GM21737 (cell line): ENCODE measurements around the gene NXPH3.

Source experiments
- ATAC-seq: cut with Tn5 transposase; IDR thresholded peaks from one replicate; pipeline ENCODE4 v1.9.1; 2021; ENCODE audit warnings: mild to moderate bottlenecking, moderate library complexity; ENCODE audit not compliant: unreplicated experiment

NXPH3 gene

GRCh38 chr17:49618028-49618611, 42.4 kb downstream of the NXPH3 start:
- ATAC-seq = no peak

GRCh38 chr17:49621420-49621819, 45.7 kb downstream of the NXPH3 start:
- ATAC-seq = no peak

GRCh38 chr17:49621946-49622529, 46.4 kb downstream of the NXPH3 start:
- no peak for ATAC-seq

- ATAC-seq = no peak
Observed at GRCh38 chr17:49624896-49625295, 49.2 kb downstream of the NXPH3 start.

GRCh38 chr17:49629447-49629846, 53.8 kb downstream of the NXPH3 start:
- ATAC-seq = no peak

- ATAC-seq = no peak
Observed at GRCh38 chr17:49630113-49630900, 54.6 kb downstream of the NXPH3 start.

GRCh38 chr17:49631496-49631895, 55.8 kb downstream of the NXPH3 start:
- ATAC-seq = no peak
